Measurements from ENCODE around the gene SPDYE1.
"Not testable (repeated sequence)": the region's sequence is repeated elsewhere in the genome, so short reads cannot be mapped to it uniquely, and the experiment has no call there.

DNA sequence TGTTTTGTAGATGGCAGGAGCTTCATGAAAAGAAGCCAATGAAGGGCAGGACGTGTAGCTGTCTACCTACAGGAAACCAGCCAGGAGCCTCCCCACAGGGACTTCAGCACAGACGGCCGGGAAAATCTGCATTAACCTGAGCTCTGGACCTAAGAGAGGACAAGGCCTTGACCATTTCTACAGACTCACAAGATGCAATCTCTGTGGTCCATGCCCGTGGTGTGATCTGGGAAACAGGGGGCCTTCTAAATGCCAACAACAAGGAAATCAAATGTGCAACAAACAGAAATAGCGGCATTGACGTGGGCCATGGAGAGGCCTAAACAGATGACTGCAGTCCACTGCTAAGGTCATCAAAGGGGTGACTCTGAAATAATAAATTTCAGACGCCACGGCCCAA lies 14.4 kb downstream of the SPDYE1 start:
- TF ChIP-seq, protein P1, sequence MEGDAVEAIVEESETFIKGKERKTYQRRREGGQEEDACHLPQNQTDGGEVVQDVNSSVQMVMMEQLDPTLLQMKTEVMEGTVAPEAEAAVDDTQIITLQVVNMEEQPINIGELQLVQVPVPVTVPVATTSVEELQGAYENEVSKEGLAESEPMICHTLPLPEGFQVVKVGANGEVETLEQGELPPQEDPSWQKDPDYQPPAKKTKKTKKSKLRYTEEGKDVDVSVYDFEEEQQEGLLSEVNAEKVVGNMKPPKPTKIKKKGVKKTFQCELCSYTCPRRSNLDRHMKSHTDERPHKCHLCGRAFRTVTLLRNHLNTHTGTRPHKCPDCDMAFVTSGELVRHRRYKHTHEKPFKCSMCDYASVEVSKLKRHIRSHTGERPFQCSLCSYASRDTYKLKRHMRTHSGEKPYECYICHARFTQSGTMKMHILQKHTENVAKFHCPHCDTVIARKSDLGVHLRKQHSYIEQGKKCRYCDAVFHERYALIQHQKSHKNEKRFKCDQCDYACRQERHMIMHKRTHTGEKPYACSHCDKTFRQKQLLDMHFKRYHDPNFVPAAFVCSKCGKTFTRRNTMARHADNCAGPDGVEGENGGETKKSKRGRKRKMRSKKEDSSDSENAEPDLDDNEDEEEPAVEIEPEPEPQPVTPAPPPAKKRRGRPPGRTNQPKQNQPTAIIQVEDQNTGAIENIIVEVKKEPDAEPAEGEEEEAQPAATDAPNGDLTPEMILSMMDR (IDR thresholded peaks at IDR 0.05): not testable (repeated sequence)
- not testable (repeated sequence) for TF ChIP-seq POLR2A (IDR thresholded peaks at IDR 0.05)

All from uterus (tissue), 2 donors.